GM19438 (cell line): ENCODE results near the gene TMEM184B.

ENCODE experiments used
- ATAC-seq: cut with Tn5 transposase; IDR thresholded peaks from one replicate; pipeline ENCODE4 v1.9.1; 2021; ENCODE audit warnings: low read depth; ENCODE audit not compliant: unreplicated experiment

TMEM184B gene

DNA sequence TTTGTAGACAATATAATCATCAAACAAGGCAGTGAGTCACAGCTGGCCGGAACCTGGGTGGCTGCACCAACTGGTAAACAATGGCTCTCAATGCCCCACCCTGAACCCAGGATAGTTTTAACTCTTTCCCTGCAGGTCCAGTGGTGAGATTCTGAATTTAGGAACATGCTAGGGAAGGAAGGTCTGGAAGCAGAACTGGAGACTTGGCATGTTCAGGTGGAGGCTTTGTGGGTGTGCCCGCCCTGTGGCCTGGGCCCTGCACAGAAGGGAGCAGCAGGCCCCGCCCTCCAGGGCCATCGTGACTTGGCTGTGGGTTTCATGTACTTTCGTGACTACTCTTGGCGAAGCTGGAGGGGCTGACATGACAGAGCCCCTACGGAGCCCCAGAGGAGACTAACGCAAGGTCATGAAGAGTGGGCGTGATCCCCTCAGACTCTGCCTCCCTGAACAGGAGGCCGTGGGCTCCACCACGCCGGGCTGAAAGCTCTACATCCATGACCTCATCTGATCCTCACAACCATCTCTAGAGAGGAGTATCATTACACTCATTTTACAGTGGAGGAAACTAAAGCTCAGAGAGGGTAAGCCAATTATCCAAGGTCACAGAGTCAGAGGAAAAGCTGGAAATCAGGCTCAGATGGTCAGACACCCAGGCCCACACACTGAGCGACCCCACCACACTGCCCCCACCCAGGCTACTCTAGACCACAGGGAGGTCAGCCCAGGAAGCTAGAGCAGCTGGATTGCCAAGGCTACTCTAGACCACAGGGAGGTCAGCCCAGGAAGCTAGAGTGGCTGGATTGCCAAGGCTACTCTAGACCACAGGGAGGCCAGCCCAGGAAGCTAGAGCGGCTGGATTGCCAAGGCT, 43.7 kb downstream of the TMEM184B start:
- ATAC-seq = no peak

GRCh38 chr22:38228326-38228872, 44.4 kb downstream of the TMEM184B start:
- ATAC-seq = no peak

GRCh38 chr22:38226853-38227649, 45.8 kb downstream of the TMEM184B start:
- ATAC-seq = no peak

DNA sequence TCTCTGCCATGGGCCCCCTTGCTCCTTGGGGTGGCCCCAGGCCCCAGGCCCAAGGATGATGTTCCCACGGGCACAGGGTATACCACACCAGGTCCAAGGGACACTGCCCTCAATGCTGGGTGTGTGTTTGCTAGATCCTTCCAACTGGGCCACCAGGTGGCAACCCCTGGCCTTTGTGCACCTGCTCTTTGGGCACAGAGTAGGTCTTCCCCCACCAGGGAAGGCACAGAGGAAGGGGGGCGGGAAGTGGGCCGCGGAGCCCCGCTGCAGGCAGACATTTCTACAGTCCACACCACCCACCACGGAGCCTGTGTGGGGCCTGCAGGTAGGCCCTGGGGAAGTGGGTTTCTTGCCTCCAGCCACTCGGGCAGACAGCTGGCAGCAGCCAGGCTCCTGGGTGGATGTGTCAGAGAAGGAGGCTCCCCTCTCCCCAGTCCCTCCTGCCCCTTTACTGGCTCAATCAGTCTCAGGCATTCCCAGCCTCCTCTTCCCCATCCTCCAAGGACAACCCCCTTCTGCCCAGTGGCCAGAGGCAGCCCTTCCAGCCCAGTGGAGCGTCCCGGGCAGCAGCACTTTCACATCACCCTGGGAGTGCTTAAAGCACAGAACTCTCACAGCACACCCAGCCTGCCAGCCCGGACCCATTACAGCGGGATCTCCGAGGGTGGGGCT, 49.4 kb downstream of the TMEM184B start:
- no peak for ATAC-seq

DNA sequence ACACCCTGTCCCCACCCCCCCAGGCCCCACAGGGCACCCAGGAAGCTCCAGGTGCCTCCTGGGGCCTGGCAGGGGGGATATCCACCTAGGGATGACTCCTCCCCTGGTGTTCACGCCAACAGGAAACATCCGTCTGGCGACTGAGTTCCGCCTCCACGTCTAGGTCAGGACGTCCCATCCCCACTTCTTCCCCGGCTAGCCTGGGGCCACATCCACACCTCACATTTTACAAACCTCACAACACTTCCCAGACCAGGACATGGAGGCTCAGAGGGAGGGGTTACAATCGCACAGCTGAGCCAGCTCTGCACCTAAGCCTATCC, 50.1 kb downstream of the TMEM184B start:
- ATAC-seq = no peak

- no peak for ATAC-seq
Measured at GRCh38 chr22:38221908-38222796, 50.7 kb downstream of the TMEM184B start.

DNA sequence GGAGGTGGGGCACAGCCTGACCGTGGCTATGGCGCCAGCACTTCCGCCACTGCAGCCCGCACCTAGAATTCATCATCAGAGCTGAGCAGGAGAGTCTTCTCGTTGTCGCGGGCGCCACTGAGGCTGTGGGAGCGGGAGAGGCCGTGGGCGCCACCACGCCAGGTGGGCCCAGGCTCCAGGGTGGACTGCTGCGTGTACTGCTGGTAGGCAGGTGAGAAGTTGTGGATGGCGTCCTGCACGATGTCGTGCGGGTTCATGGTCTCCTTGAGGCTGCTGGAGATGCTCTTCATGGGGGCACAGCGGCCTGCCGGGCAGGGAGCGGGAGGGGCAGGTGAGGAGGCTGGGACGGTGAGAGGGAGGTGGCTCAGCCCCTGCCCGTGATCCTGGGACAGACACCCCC, 51.4 kb downstream of the TMEM184B start:
- ATAC-seq = no peak

- no peak for ATAC-seq
Measured at GRCh38 chr22:38220653-38221386, 52.0 kb downstream of the TMEM184B start.

DNA sequence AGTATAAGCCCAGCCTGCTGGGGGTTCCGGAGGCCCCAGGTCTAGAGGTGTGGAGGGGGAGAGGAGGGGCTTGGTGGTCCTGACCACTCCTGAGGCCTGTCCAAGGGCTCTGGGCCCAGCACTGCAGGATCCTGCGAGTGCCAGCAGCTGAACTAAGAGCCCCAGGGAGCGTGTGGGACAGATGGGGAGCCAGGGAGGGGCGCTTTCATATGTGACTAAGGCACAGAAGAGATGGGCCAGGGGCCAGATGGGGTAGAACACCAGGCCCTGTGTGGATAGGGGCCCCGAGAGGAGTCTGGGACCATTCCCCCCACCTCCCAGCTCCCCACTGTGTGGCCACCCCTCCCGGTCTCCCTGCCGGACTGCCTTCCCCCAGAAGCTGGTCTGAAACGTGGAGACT, 52.6 kb downstream of the TMEM184B start:
- ATAC-seq = no peak

DNA sequence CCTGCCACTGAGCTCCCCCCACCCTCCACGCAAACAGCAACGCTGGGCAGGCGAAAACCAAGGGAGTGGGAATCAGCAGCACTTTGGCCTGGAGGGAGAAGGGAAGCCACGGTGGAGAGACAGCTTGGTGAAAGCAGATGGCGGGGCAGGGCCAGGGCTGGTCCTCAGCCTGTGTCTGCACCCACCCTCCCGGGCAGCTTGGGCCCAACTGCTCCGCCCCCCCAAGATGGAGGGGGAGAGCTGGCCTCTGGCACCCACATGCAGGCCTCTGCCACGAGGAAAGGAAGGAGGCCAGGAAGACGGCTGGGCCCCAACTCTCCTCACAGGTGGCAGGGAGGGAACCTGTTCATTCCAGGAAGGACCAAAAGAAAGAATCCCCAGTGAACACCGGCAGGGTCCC, 53.2 kb downstream of the TMEM184B start:
- ATAC-seq = no peak

GRCh38 chr22:38218661-38219622, 53.9 kb downstream of the TMEM184B start:
- no peak for ATAC-seq

- no peak for ATAC-seq
Measured at GRCh38 chr22:38215156-38216038, 57.4 kb downstream of the TMEM184B start.

DNA sequence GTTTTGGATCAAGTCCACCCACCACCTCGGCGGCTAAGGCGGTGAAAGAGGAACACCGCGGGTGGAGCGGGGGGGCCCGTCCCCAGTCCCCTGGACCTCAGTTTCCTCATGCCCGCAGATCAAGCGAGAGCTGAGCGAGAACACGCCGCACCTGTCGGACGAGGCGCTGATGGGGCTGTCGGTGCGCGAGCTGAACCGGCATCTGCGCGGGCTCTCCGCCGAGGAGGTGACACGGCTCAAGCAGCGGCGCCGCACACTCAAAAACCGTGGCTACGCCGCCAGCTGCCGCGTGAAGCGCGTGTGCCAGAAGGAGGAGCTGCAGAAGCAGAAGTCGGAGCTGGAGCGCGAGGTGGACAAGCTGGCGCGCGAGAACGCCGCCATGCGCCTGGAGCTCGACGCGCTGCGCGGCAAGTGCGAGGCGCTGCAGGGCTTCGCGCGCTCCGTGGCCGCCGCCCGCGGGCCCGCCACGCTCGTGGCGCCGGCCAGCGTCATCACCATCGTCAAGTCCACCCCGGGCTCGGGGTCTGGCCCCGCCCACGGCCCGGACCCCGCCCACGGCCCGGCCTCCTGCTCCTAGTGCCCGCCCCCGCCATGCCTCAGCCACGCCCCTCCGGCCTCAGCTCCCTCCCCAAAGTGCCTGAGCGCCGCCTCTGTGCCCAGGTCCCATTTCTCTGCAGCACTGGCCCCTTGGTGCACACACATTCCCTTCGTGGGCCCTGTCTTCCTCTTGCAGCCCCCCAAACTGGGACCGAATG, 58.3 kb downstream of the TMEM184B start:
- ATAC-seq = no peak

DNA sequence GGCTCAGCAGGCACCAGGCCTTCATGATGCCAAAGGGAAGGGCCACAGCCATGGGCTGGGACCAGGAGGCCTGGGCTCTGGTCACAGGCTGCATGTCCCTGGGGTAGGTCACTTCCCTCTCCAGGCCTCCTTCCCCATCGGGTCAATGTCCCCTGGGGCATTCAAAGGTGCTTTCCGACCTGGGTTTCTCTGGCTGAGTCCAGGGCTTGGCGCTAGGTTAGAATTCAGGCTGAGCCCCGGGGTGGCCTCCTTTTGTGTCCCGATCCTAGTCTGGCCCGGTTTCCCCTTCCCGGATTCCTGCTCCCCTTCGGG, 58.9 kb downstream of the TMEM184B start:
- ATAC-seq = no peak

- no peak for ATAC-seq
Measured at GRCh38 chr22:38213319-38213989, 59.4 kb downstream of the TMEM184B start.

DNA sequence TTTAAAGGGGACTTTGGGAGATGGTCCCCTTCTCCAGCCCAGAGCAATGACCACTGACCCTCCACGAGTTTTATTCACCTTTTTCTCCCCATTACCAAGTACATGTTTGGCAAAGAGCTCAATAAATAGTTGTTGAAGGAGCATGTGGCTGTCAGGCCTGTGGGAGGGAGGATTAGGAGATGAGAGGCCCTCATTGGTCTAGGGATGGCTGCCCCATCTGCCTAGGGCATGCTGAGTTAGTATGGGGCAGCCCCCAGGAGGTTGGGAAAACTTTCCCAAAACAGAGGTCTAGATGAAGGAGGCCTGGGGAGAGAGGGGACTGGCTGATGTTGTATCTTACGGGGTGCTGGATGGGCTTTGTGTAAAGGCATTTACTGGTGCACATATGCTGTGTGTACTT, 60.4 kb downstream of the TMEM184B start:
- ATAC-seq = no peak
